H1 (cell line): Measurements from ENCODE around the gene BAG2. TPM values are rescaled to one million over a fixed set of nuclear protein-coding genes. Genes with fewer than 3 reads are reported as not detected.

ENCODE experiments used
- CTCF ChIA-PET: fragments of 300-600 bp; sonication (Branson Sonifier 250); formaldehyde crosslinking; loops from one replicate; lab custom pipeline; 2021; ENCODE audit not compliant: partially characterized antibody; lab: Charles Lee
- POLR2A ChIA-PET: fragments of 300-600 bp; sonication (Branson Sonifier 250); formaldehyde crosslinking; loops from one replicate; lab custom pipeline; 2021; ENCODE audit warnings: inconsistent platforms; ENCODE audit not compliant: partially characterized antibody; lab: Charles Lee
- DNase-seq, 2 experiments: peaks; one replicate each; pipeline versions ENCODE4 v3.0.0 to v3.0.0-alpha.2; 2010 to 2022; ENCODE audit warnings: low spot score in 2 of 2, low read depth in 1 of 2, mixed read lengths in 1 of 2
- FAIRE-seq: peaks from 2 replicates; lab custom pipeline; 2011; peaks lifted over from hg19 to GRCh38; lab: Jason Lieb, UNC
- H2AFZ ChIP-seq: 2 replicates; pipeline ENCODE4 v1.8.1; 2012; ENCODE audit warnings: low read length, inconsistent platforms
- H2AK5ac ChIP-seq: 2 replicates; pipeline ENCODE4 v1.6.1; 2013; ENCODE audit warnings: low read depth, low read length
- H2BK120ac ChIP-seq: replicated peaks from 2 replicates; pipeline ENCODE3; 2013; ENCODE audit warnings: low read depth, low read length, inconsistent platforms
- H2BK12ac ChIP-seq: 2 replicates; pipeline ENCODE4 v1.6.1; 2013; ENCODE audit warnings: low read depth, low read length
- H2BK15ac ChIP-seq: 2 replicates; pipeline ENCODE4 v1.6.1; 2013; ENCODE audit warnings: low read length
- H2BK20ac ChIP-seq: 2 replicates; pipeline ENCODE4 v1.6.1; 2013; ENCODE audit warnings: low read length
- H2BK5ac ChIP-seq: 2 replicates; pipeline ENCODE4 v1.6.1; 2013; ENCODE audit warnings: low read depth, low read length
- H3K14ac ChIP-seq: 2 replicates; pipeline ENCODE4 v1.6.1; 2013; ENCODE audit warnings: inconsistent platforms; ENCODE audit not compliant: insufficient read length
- H3K18ac ChIP-seq: 2 replicates; pipeline ENCODE4 v1.6.1; 2013; ENCODE audit warnings: low read length; ENCODE audit errors: extremely low read depth
- H3K23ac ChIP-seq: 2 replicates; pipeline ENCODE4 v1.6.1; 2013; ENCODE audit warnings: inconsistent platforms; ENCODE audit not compliant: insufficient read length
- H3K23me2 ChIP-seq: 2 replicates; pipeline ENCODE4 v1.6.1; 2013; ENCODE audit warnings: low read depth, low read length
- H3K27ac ChIP-seq: 2 replicates; pipeline ENCODE4 v1.6.1; 2011; ENCODE audit warnings: low read depth, low read length, inconsistent platforms
- H3K27me3 ChIP-seq, 4 experiments: replicated peaks in 1 of 4; 1 replicate in 1 of 4; 2 replicates in 3 of 4; pipeline versions ENCODE4 v1.6.1 to v1.8.1; 2011 to 2013; ENCODE audit warnings: low read length in 3 of 4, mild to moderate bottlenecking in 3 of 4, inconsistent platforms in 2 of 4, mixed read lengths in 2 of 4, moderate library complexity in 1 of 4; ENCODE audit not compliant: control insufficient read depth in 3 of 4, insufficient read depth in 3 of 4; ENCODE audit errors: extremely low read depth in 1 of 4
- H3K36me3 ChIP-seq, 4 experiments: 2 replicates each; pipeline versions ENCODE4 v1.6.1 to v1.8.1; 2011 to 2013; ENCODE audit warnings: mild to moderate bottlenecking in 4 of 4, low read length in 3 of 4, moderate library complexity in 2 of 4, control low read depth in 1 of 4, inconsistent platforms in 1 of 4; ENCODE audit not compliant: insufficient read depth in 4 of 4, control insufficient read depth in 2 of 4
- H3K4ac ChIP-seq: replicated peaks from 2 replicates; pipeline ENCODE3; 2013; ENCODE audit warnings: low read length, low read depth, mixed read lengths, inconsistent platforms; ENCODE audit not compliant: insufficient read length
- H3K4me1 ChIP-seq, 4 experiments: replicated peaks in 1 of 4; 1 replicate in 1 of 4; 2 replicates in 3 of 4; pipeline versions ENCODE4 v1.6.1 to v1.8.1; 2011 to 2013; ENCODE audit warnings: low read length in 3 of 4, inconsistent platforms in 2 of 4, mixed read lengths in 1 of 4; ENCODE audit not compliant: insufficient read depth in 4 of 4, control insufficient read depth in 3 of 4
- H3K4me2 ChIP-seq, 2 experiments: 2 replicates each; pipeline versions ENCODE4 v1.6.1 to v1.8.1; 2011 to 2013; ENCODE audit warnings: low read depth in 2 of 2, low read length in 2 of 2, control low read depth in 1 of 2, inconsistent platforms in 1 of 2, mild to moderate bottlenecking in 1 of 2; ENCODE audit not compliant: insufficient read depth in 1 of 2
- H3K4me3 ChIP-seq, 4 experiments: fragments of 200-600, 300-600 bp in 1 of 4; sonication (generic), shearing (Covaris generic), sonication (Bioruptor Twin) in 1 of 4; 2 replicates each; pipeline versions ENCODE4 v1.5.1 to v1.8.1; 2011 to 2016; ENCODE audit warnings: low read length in 4 of 4, low read depth in 3 of 4, control low read depth in 2 of 4, inconsistent platforms in 2 of 4, mild to moderate bottlenecking in 2 of 4, mixed read lengths in 1 of 4, moderate library complexity in 1 of 4; ENCODE audit not compliant: insufficient read depth in 2 of 4; ENCODE audit errors: extremely low read depth in 1 of 4
- H3K56ac ChIP-seq: replicated peaks from 2 replicates; pipeline ENCODE3; 2013; ENCODE audit warnings: low read depth, mild to moderate bottlenecking, mixed read lengths, low read length, inconsistent platforms; ENCODE audit not compliant: insufficient read length
- H3K79me1 ChIP-seq: 2 replicates; pipeline ENCODE4 v1.6.1; 2013; ENCODE audit warnings: low read depth, low read length, control low read depth
- H3K79me2 ChIP-seq, 2 experiments: 2 replicates each; pipeline versions ENCODE4 v1.6.1 to v1.8.1; 2012 to 2013; ENCODE audit warnings: low read length in 2 of 2, mild to moderate bottlenecking in 2 of 2, inconsistent platforms in 1 of 2; ENCODE audit not compliant: insufficient read depth in 2 of 2, control insufficient read depth in 1 of 2
- H3K9ac ChIP-seq, 4 experiments: replicated peaks in 1 of 4; 1 replicate in 1 of 4; 2 replicates in 3 of 4; pipeline versions ENCODE4 v1.6.1 to v1.8.1; 2011 to 2013; ENCODE audit warnings: low read depth in 3 of 4, low read length in 3 of 4, control low read depth in 2 of 4, mild to moderate bottlenecking in 2 of 4, moderate library complexity in 2 of 4, inconsistent platforms in 1 of 4; ENCODE audit errors: extremely low read depth in 1 of 4
- H3K9me3 ChIP-seq, 2 experiments: 2 replicates each; pipeline versions ENCODE4 v1.6.1 to v1.8.1; 2012 to 2013; ENCODE audit warnings: mild to moderate bottlenecking in 2 of 2, moderate library complexity in 2 of 2, control low read depth in 1 of 2, inconsistent platforms in 1 of 2, low read depth in 1 of 2, low read length in 1 of 2, mixed read lengths in 1 of 2; ENCODE audit not compliant: insufficient read depth in 2 of 2
- H4K20me1 ChIP-seq, 2 experiments: replicated peaks in 1 of 2; 2 replicates each; pipeline versions ENCODE3 to v1.8.1; 2011 to 2013; ENCODE audit warnings: inconsistent platforms in 2 of 2, low read length in 2 of 2, mild to moderate bottlenecking in 1 of 2; ENCODE audit not compliant: insufficient read depth in 2 of 2, control insufficient read depth in 1 of 2
- H4K5ac ChIP-seq: 2 replicates; pipeline ENCODE4 v1.6.1; 2013; ENCODE audit warnings: low read length, low read depth, mixed read lengths, inconsistent platforms; ENCODE audit not compliant: insufficient read length
- H4K8ac ChIP-seq: 2 replicates; pipeline ENCODE4 v1.8.0; 2013; ENCODE audit warnings: mild to moderate bottlenecking, moderate library complexity, low read length, inconsistent platforms; ENCODE audit not compliant: insufficient read depth; ENCODE audit errors: extremely low read depth
- H4K91ac ChIP-seq: replicated peaks from 2 replicates; pipeline ENCODE3; 2013; ENCODE audit warnings: low read length, mixed read lengths, inconsistent platforms; ENCODE audit not compliant: insufficient read length
- ASH2L ChIP-seq: fragments of 200-600, 300-600 bp; sonication (generic); IDR thresholded peaks from one replicate; pipeline ENCODE4 v1.7.1; 2017; ENCODE audit warnings: low read length
- CREB1 ChIP-seq: IDR thresholded peaks from 2 replicates; pipeline ENCODE4 v1.6.1; 2012; ENCODE audit warnings: inconsistent platforms
- CTBP2 ChIP-seq: IDR thresholded peaks from 2 replicates; pipeline ENCODE4 v1.7.0; 2011; ENCODE audit warnings: borderline replicate concordance, mild to moderate bottlenecking, moderate library complexity, mixed read lengths, low read length; ENCODE audit not compliant: insufficient read depth, insufficient read length
- EZH2 ChIP-seq: fragments of 200-600 bp; sonication (generic); IDR thresholded peaks from 2 replicates; pipeline ENCODE4 v1.7.1; 2012; ENCODE audit warnings: low read depth, mild to moderate bottlenecking, moderate library complexity, low read length, inconsistent platforms; ENCODE audit not compliant: severe bottlenecking
- FOSL1 ChIP-seq: IDR thresholded peaks from 2 replicates; pipeline ENCODE4 v1.6.1; 2011; ENCODE audit warnings: mild to moderate bottlenecking, low read depth, low read length, moderate library complexity; ENCODE audit not compliant: insufficient read depth
- HDAC6 ChIP-seq: IDR thresholded peaks from one replicate; pipeline ENCODE4 v1.7.1; 2012; ENCODE audit warnings: low read depth, mild to moderate bottlenecking, inconsistent platforms, low read length, moderate library complexity
- JUN ChIP-seq: IDR thresholded peaks from 2 replicates; pipeline ENCODE4 v1.6.1; 2011; ENCODE audit warnings: low read depth, mild to moderate bottlenecking, improper control_type of control experiment, low read length
- JUND ChIP-seq: IDR thresholded peaks from 2 replicates; pipeline ENCODE4 v1.6.1; 2011; ENCODE audit warnings: mild to moderate bottlenecking, improper control_type of control experiment, low read length
- KDM5A ChIP-seq: fragments of 200-600 bp; IDR thresholded peaks from 2 replicates; pipeline ENCODE4 v1.7.1; 2012; ENCODE audit warnings: mild to moderate bottlenecking, low read length, inconsistent platforms, mixed read lengths
- MAX ChIP-seq: IDR thresholded peaks from 2 replicates; pipeline ENCODE4 v1.6.1; 2012; ENCODE audit warnings: inconsistent platforms
- PHF8 ChIP-seq: fragments of 200-600 bp; sonication (generic); conservative IDR thresholded peaks from 2 replicates; pipeline ENCODE4 v1.7.1; 2012; ENCODE audit warnings: low read depth, mild to moderate bottlenecking, inconsistent platforms, low read length, moderate library complexity
- RAD21 ChIP-seq, 2 experiments: IDR thresholded peaks in 1 of 2; conservative IDR thresholded peaks in 1 of 2; 2 replicates each; pipeline ENCODE4 v1.6.1; 2011; ENCODE audit warnings: low read depth in 2 of 2, low read length in 2 of 2, improper control_type of control experiment in 1 of 2, inconsistent platforms in 1 of 2, mild to moderate bottlenecking in 1 of 2, moderate library complexity in 1 of 2
- RFX5 ChIP-seq: IDR thresholded peaks from 2 replicates; pipeline ENCODE4 v1.6.1; 2011; ENCODE audit warnings: low read depth, low read length, improper control_type of control experiment, borderline replicate concordance
- ZNF274 ChIP-seq: IDR thresholded peaks from 2 replicates; pipeline ENCODE4 v1.7.0; 2012; ENCODE audit warnings: low read length, borderline replicate concordance; ENCODE audit errors: extremely low read depth
- WGBS, 2 experiments: shearing (Covaris generic) in 1 of 2; methylation state at CpG; one replicate each; pipeline versions ENCODE4 v1.1.6 to v1.1.7; 2013 to 2015; ENCODE audit warnings: low lambda C conversion rate in 2 of 2, mixed read lengths in 2 of 2, inconsistent platforms in 1 of 2, low coverage in 1 of 2, missing lambda C conversion rate in 1 of 2; ENCODE audit not compliant: insufficient replicate concordance in 2 of 2, insufficient coverage in 1 of 2, insufficient read length in 1 of 2; ENCODE audit errors: extremely low coverage in 1 of 2, missing lambda C conversion rate in 1 of 2; 5-methylcytosine and 5-hydroxymethylcytosine counted together
- polyA plus RNA-seq, 7 experiments: library from polyadenylated mRNA; depleted of rRNA in 3 of 7; stranded (reverse) in 5 of 7; unstranded in 2 of 7; fragments of >200 nt in 5 of 7; fragments of 200-250 nt in 2 of 7; gene quantifications; 1 replicate in 5 of 7; 2 replicates in 1 of 7; 4 replicates in 1 of 7; pipeline versions ENCODE4 v1.2.1 to v1.2.3, GENCODE V29; 2011 to 2013; ENCODE audit warnings: missing spikeins in 2 of 7, mixed read lengths in 2 of 7
- total RNA-seq: library from RNA; stranded (reverse); fragmentation: NEBNext Ultra II Directional; extraction: Animal tissue kit (Norgen Biotek cat#: 25700); gene quantifications from 2 replicates; pipeline ENCODE4 v1.2.1, GENCODE V29; 2021

The BAG2 gene
- total and polyA plus RNA-seq, 2 of the 8 experiments (the other 6 are each of a cell fraction or from before 2014, with no cell fraction given): 4.4 to 7.4 TPM

GRCh38 chr6:57174511-57174907, 2.4 kb downstream of the BAG2 start:
- Histone ChIP-seq H3K27ac (no peak overlapping the region), H3K23me2 (peaks cover 5% of the 10 kb centered on the region), H3K79me2 (peaks cover 3 to 66% of the 10 kb centered on the region in 2 experiments; a peak in 2 of 4 replicates), H3K4me1 (peaks cover 2 to 17% (median 6%) of the 10 kb centered on the region in 4 experiments; a peak in 5 of 7 replicates), H4K91ac (no peak overlapping the region), H3K4me3 (peak overlapping the region in 1 of 4 experiments; percentile 66; a peak in 2 of 8 replicates), H3K14ac (no peak overlapping the region), H2BK12ac (no peak overlapping the region), H3K4me2 (peak overlapping the region; percentile 80 to 81), H3K27me3 (peaks cover 0 to 5% (median 2%) of the 10 kb centered on the region in 4 experiments; a peak in 3 of 7 replicates), H4K5ac (no peak overlapping the region), H3K36me3 (no peaks in the 10 kb centered on the region; a peak in 1 of 8 replicates), H3K56ac (no peak overlapping the region), H4K8ac (no peak overlapping the region), H2AK5ac (no peak overlapping the region), H3K18ac (no peak overlapping the region), H2BK5ac (no peak overlapping the region), H2BK15ac (no peak overlapping the region), H3K9ac (no peak overlapping the region), H2AFZ (no peak overlapping the region), H3K9me3 (no peaks in the 10 kb centered on the region), H4K20me1 (no peaks in the 10 kb centered on the region), H3K79me1 (no peaks in the 10 kb centered on the region; the same call in 1 of the 2 replicates), H3K23ac (no peak overlapping the region), H2BK120ac (no peak overlapping the region), H2BK20ac (no peak overlapping the region), H3K4ac (no peak overlapping the region)
- ChIA-PET CTCF (no interaction called here), POLR2A (interaction anchor here (0.9 to 1.3 kb wide), 2 partner anchors 85 to 219 kb away, joined by 3 read pairs; partner anchors contain the start of genes BEND6 and ZNF451)
- 76% methylated on average over 3 of the region's 3 CpGs; no CpG with 5 or more reads in 1 of the 2 experiments for WGBS, 2 experiments
- no peak for DNase-seq
- FAIRE-seq: no peak
- TF ChIP-seq MAX: no peak
- TF ChIP-seq CTBP2: no peak
- no peak for TF ChIP-seq EZH2
- no peak for TF ChIP-seq PHF8
- TF ChIP-seq CREB1: no peak
- no peak for TF ChIP-seq JUN
- no peak for TF ChIP-seq ASH2L
- no peak for TF ChIP-seq JUND
- TF ChIP-seq HDAC6: no peak
- TF ChIP-seq ZNF274: no peak
- TF ChIP-seq FOSL1: no peak
- TF ChIP-seq RFX5: no peak
- TF ChIP-seq RAD21 (IDR thresholded peaks at IDR 0.05 in 1 of 2, conservative IDR thresholded peaks at IDR 0.05 in 1 of 2; ENCODE audit: low read depth in 2 of 2, low read length in 2 of 2): no peak
- TF ChIP-seq KDM5A: no peak
